Stomach (tissue), 9 donors: ENCODE measurements around the gene LZTS2. TPM values are rescaled to one million over a fixed set of nuclear protein-coding genes. Genes with fewer than 3 reads are reported as not detected.

ENCODE experiments used
- DNase-seq, 2 donors: peaks; one replicate each; pipeline versions ENCODE4 v3.0.0 to v3.0.0-alpha.2; 2013 to 2019
- H3K27ac ChIP-seq, 5 donors: fragments of 200-600 bp in 4 of 5; sonication (generic) in 4 of 5; one replicate each; pipeline ENCODE4 v1.5.1; 2013 to 2019; ENCODE audit warnings: mild to moderate bottlenecking in 1 of 5, moderate library complexity in 1 of 5
- H3K27me3 ChIP-seq, 3 donors: fragments of 200-600 bp; sonication (generic); one replicate each; pipeline ENCODE4 v1.5.1; 2017 to 2019; ENCODE audit warnings: mixed run types in 1 of 3
- H3K36me3 ChIP-seq, 4 donors: fragments of 200-600 bp; sonication (generic); 1 replicate in 3 of 4; 2 replicates in 1 of 4; pipeline ENCODE4 v1.5.1; 2016 to 2019
- H3K4me1 ChIP-seq, 4 donors: fragments of 200-600 bp; sonication (generic); one replicate each; pipeline ENCODE4 v1.5.1; 2016 to 2019
- H3K4me3 ChIP-seq, 4 donors: fragments of 200-600 bp; sonication (generic) in 3 of 4; one replicate each; pipeline ENCODE4 v1.5.1; 2016 to 2019; ENCODE audit warnings: mild to moderate bottlenecking in 1 of 4
- H3K9me3 ChIP-seq, 4 donors: fragments of 200-600 bp; sonication (generic); one replicate each; pipeline ENCODE4 v1.5.1; 2016 to 2019
- EP300 ChIP-seq: sonication (generic); formaldehyde crosslinking; IDR thresholded peaks from one replicate; pipeline ENCODE4 v1.6.1; 2017; ENCODE audit warnings: antibody characterized with exemption
- POLR2A ChIP-seq, 4 donors: fragments of 450-650 bp; IDR thresholded peaks; one replicate each; pipeline ENCODE4 v1.6.1; 2016; ENCODE audit warnings: antibody characterized with exemption in 4 of 4, control low read depth in 2 of 4, mild to moderate bottlenecking in 1 of 4, moderate library complexity in 1 of 4
- POLR2AphosphoS5 ChIP-seq, 3 donors: sonication (generic); formaldehyde crosslinking; IDR thresholded peaks; one replicate each; pipeline ENCODE4 v1.6.1; 2016; ENCODE audit warnings: antibody characterized with exemption in 3 of 3
- whole genome bisulfite sequencing, 5 donors: extraction: QIAGEN DNeasy Blood & Tissue Kit in 3 of 5; methylation state at CpG; one replicate each; pipeline versions ENCODE4 v1.1.5 to v1.1.7; 2013 to 2018; 5-methylcytosine and 5-hydroxymethylcytosine counted together
- intact Hi-C: fragments of 100-400 bp; cut with DNase I; formaldehyde crosslinking; loops from one replicate; pipeline ENCODE4 v1.15.1; 2023; ENCODE audit warnings: low total_unique reads
- polyA plus RNA-seq, 3 donors: library from polyadenylated mRNA; stranded (reverse); fragments of 200-250 nt; gene quantifications; one replicate each; pipeline ENCODE4 v1.2.3, GENCODE V29; 2013
- total RNA-seq, 5 donors: library from RNA; depleted of rRNA; stranded (reverse); fragments of >200 nt; gene quantifications; one replicate each; pipeline versions ENCODE4 v1.1.0 to v1.2.3, GENCODE V29; 2014 to 2016
- TF ChIP-seq, protein P1 (sequence below), 7 experiments: fragments of 450-650 bp in 4 of 7; fragments of 200-600 bp in 3 of 7; sonication (generic) in 3 of 7; IDR thresholded peaks; one replicate each; pipeline ENCODE4 v1.5.1; 2016 to 2019; ENCODE audit warnings: antibody characterized with exemption in 7 of 7, control low read depth in 2 of 7, mild to moderate bottlenecking in 1 of 7
- donor health status: healthy with polysubstance abuse.
- donor health status: Bipolar disorder and iron deficiency.
- donor health status: healthy.

Gene LZTS2
- total and polyA plus RNA-seq, 8 donors, result 34.7 to 70.7 (median 48.0) TPM

DNA sequence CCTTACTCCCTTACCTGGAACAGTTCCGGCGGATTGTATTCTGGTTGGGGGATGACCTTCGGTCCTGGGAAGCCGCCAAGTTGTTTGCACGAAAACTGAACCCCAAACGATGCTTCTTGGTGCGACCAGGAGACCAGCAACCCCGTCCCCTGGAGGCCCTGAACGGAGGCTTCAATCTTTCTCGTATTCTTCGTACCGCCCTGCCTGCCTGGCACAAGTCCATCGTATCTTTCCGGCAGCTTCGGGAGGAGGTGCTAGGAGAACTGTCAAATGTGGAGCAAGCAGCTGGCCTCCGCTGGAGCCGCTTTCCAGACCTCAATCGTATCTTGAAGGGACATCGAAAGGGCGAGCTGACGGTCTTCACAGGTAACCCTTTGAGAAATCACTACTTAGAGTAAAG, 10.5 kb upstream of the LZTS2 start:
- 86 to 93% (median 88%) methylated on average over 21 of the region's 21 CpGs for WGBS, 5 donors
- no peak for DNase-seq
- H3K27ac ChIP-seq, result no peak overlapping the region
- H3K4me3 ChIP-seq, result peak overlapping the region in 1 of 4 donors; percentile 94
- TF ChIP-seq POLR2A (IDR thresholded peaks at IDR 0.05), result no peak
- peaks cover 22 to 63% (median 56%) of the 10 kb centered on the region in 4 donors for H3K36me3 ChIP-seq
- peaks cover 21 to 52% (median 44%) of the 10 kb centered on the region in 4 donors for H3K4me1 ChIP-seq
- H3K9me3 ChIP-seq, result no peaks in the 10 kb centered on the region
- no peaks in the 10 kb centered on the region for H3K27me3 ChIP-seq
- intact Hi-C loops, result no loop called here

DNA sequence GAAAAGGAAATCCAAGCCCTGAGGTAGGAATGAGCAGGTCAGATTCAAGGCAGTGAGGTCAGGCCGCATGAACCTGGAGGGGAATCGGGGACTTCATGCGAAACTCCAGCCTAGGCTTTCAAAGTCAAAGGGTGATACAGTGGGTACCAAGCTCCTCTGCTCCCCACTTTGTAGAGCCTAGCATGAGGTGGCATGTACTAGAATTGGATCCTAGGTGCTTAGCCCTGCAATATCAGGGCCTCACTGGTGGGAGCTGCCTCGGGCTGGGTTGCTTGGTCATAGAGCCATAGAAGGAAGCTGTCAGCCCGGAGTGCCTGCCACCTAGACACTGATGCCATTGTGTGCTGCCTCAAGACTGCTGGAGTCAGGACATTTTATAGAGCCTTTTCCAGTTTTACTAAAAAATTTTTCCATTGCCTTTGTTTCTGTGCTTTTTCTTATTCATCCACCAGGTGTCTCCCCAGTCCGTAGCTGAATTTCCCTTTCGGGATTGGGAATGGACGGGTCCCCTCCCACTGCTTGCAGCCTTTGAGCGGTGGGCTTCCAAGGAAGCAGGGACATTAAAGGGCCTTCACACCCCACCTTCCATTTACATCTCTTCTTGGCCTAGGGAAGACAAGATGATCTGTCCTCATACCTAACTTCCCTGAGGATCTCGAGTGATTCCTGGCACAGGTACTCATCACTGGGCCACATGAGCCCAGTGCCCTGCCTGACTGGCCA, 5.5 kb upstream of the LZTS2 start:
- TF ChIP-seq, protein P1, sequence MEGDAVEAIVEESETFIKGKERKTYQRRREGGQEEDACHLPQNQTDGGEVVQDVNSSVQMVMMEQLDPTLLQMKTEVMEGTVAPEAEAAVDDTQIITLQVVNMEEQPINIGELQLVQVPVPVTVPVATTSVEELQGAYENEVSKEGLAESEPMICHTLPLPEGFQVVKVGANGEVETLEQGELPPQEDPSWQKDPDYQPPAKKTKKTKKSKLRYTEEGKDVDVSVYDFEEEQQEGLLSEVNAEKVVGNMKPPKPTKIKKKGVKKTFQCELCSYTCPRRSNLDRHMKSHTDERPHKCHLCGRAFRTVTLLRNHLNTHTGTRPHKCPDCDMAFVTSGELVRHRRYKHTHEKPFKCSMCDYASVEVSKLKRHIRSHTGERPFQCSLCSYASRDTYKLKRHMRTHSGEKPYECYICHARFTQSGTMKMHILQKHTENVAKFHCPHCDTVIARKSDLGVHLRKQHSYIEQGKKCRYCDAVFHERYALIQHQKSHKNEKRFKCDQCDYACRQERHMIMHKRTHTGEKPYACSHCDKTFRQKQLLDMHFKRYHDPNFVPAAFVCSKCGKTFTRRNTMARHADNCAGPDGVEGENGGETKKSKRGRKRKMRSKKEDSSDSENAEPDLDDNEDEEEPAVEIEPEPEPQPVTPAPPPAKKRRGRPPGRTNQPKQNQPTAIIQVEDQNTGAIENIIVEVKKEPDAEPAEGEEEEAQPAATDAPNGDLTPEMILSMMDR (IDR thresholded peaks at IDR 0.05), result peak in 5 of 7 experiments; percentile 51 to 78 (median 63)
- no peak for TF ChIP-seq POLR2A (IDR thresholded peaks at IDR 0.05)
- Histone ChIP-seq H3K36me3 (peaks cover 22 to 49% (median 43%) of the 10 kb centered on the region in 4 donors), H3K9me3 (no peaks in the 10 kb centered on the region), H3K4me1 (peaks cover 20 to 44% (median 31%) of the 10 kb centered on the region in 4 donors), H3K27ac (no peak overlapping the region), H3K4me3 (no peak overlapping the region), H3K27me3 (no peaks in the 10 kb centered on the region)
- WGBS, 5 donors, result 49 to 61% (median 53%) methylated on average over 10 of the region's 10 CpGs
- DNase-seq, result peak in 1 of 2 donors; percentile 76
- intact Hi-C loops, result loop anchor here (2.0 kb wide), 1 partner anchor 21 kb away; no protein-coding TSS in a partner anchor

DNA sequence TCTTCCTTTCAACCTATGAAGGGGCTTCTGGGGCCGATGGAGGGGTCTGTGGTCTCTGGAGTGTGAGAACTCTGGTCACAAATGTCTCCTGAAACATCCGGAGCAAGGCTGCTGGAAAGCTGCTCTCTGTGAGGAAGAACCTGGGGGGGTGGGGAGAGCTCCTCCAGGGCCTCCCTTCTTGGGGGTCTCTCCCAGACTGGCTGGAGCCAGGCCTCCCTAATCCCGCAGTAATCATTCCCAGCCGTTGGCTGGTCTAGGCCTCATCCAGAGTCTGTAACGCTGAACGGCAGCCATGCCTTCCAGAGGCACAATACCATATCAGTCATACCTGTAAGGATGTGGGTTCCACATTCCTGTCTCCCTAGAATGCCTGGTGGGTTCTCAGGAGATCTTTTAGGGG, 4.4 kb upstream of the LZTS2 start:
- intact Hi-C loops, result loop anchor here (2.0 kb wide), 1 partner anchor 20 kb away; no protein-coding TSS in a partner anchor
- peaks cover 22 to 39% (median 33%) of the 10 kb centered on the region in 4 donors for H3K36me3 ChIP-seq
- no peaks in the 10 kb centered on the region for H3K27me3 ChIP-seq
- no peak for DNase-seq
- H3K27ac ChIP-seq, result no peak overlapping the region
- H3K9me3 ChIP-seq, result no peaks in the 10 kb centered on the region
- H3K4me1 ChIP-seq, result peaks cover 21 to 37% (median 26%) of the 10 kb centered on the region in 4 donors
- WGBS, 5 donors, result 58 to 72% (median 63%) methylated on average over 6 of the region's 6 CpGs
- no peak overlapping the region for H3K4me3 ChIP-seq
- TF ChIP-seq POLR2AphosphoS5 (IDR thresholded peaks at IDR 0.05), result no peak
- TF ChIP-seq EP300, result no peak
- TF ChIP-seq, protein P1 (IDR thresholded peaks at IDR 0.05), result no peak
- no peak for TF ChIP-seq POLR2A (IDR thresholded peaks at IDR 0.05)

DNA sequence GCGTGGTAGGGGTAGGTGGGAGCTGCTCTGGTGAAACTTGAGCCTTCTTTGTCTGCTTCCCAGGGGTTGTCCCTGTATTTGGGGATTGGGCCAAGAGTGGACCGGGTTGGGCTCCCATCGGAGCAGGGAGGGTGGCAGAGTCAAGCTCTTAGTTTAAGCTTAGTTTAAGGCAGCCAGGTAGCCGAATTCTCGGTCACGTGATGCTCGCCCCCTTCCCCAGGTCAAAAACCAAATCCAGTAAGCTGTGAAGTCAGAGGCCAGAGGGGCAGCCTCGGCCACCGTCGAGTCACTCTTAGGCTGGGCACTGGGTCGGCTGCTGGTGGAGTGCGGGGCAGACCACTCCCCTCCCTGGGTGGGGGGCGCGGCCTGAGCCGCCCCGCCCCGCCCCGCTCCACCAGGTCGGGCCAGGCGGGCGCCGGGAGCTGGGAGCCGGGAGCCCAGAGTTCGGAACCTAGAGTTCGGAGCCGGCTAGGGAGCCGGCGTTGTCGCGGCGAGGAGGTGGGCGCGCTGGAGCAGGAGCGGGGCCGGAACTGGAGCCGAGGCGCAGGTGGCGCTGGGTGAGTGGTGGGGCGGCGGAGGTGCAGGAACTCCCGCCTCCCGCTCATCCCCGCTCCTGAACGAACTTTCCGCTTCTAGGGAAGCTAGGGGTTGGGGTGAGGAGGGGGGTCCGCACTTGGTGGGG, 2.8 kb upstream of the LZTS2 start:
- intact Hi-C loops, result no loop called here
- DNase-seq, result peak; percentile 49 to 77
- no peak for TF ChIP-seq EP300
- no peak for TF ChIP-seq POLR2AphosphoS5 (IDR thresholded peaks at IDR 0.05)

DNA sequence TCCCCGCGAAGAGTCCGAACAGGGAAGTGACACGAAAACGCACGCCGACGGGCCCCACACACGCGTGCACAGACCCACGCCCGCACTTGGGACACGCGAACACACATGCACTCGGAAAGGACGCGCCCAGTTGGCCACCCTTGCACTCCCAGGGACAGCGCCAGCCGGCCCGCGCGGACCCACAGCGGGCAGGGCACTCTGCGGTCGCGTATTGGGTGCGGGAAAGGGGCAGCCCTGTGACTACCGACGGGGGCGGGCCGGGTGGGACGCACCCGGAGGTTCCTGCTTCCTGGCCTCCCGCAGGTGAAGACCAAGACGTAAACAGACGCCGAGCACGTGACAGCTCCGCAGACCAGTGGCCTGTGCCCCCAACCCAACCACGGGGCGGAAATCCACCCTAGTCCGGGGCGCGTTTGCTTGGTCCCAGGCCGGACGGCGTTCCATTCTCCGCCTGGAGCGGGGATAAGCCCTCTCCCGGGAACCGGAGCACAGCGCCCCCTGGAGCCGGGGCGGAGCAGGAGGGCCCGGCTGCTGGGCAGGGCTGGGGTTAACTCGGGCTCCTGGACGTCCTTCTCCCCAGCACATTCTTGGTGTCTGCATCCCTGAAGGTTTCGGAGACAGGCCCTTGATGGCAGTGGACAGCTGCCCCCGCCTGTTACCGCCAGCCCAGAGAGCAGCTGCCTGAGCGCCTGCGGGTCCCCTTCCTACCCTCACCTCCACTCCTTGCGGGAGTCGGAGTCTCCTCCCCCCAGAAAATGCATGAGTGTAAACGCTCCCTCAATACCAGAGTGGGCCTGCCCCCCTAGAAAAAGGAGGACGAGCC, 2.0 kb upstream of the LZTS2 start:
- H3K27me3 ChIP-seq, result no peaks in the 10 kb centered on the region
- H3K4me3 ChIP-seq, result peak overlapping the region; percentile 68 to 89 (median 88)
- intact Hi-C loops, result no loop called here
- peaks cover 13 to 18% (median 15%) of the 10 kb centered on the region in 4 donors for H3K36me3 ChIP-seq
- no peaks in the 10 kb centered on the region for H3K9me3 ChIP-seq
- peak overlapping the region; percentile 97 to 100 (median 100) for H3K27ac ChIP-seq
- TF ChIP-seq POLR2A (IDR thresholded peaks at IDR 0.05), result no peak
- TF ChIP-seq, protein P1 (IDR thresholded peaks at IDR 0.05), result peak in 5 of 7 experiments; percentile 84 to 92 (median 87)
- no peak for TF ChIP-seq EP300
- peak in 1 of 3 donors; percentile 59 for TF ChIP-seq POLR2AphosphoS5 (IDR thresholded peaks at IDR 0.05)
- peaks cover 44 to 59% (median 49%) of the 10 kb centered on the region in 4 donors for H3K4me1 ChIP-seq
- DNase-seq, result peak; percentile 84 to 91
- WGBS, 5 donors, result 0 to 1% (median 1%) methylated on average over 24 to 66 of the region's 66 CpGs

More for the DNA sequence above, 2.8 kb upstream of the LZTS2 start:
- Histone ChIP-seq H3K4me1 (peaks cover 36 to 51% (median 41%) of the 10 kb centered on the region in 4 donors), H3K36me3 (peaks cover 14 to 23% (median 17%) of the 10 kb centered on the region in 4 donors), H3K27me3 (no peaks in the 10 kb centered on the region), H3K4me3 (peak overlapping the region; percentile 68 to 89 (median 88)), H3K9me3 (no peaks in the 10 kb centered on the region), H3K27ac (peak overlapping the region; percentile 97 to 100 (median 100))
- 2 to 6% (median 4%) methylated on average over 14 to 46 of the region's 46 CpGs for WGBS, 5 donors
